HCT116 (cell line): ENCODE results near the gene SCGB3A1.

Experiments used
- POLR2A ChIP-seq: IDR thresholded peaks from 2 replicates; pipeline ENCODE4 v1.7.0; 2011; ENCODE audit warnings: borderline replicate concordance; ENCODE audit not compliant: insufficient read depth, insufficient read length; ENCODE audit errors: extremely low read depth
- POLR2AphosphoS5 ChIP-seq: IDR thresholded peaks from 2 replicates; pipeline ENCODE4 v1.6.1; 2011; ENCODE audit warnings: mild to moderate bottlenecking, low read depth, low read length, moderate library complexity
- RAD21 ChIP-seq: IDR thresholded peaks from 2 replicates; pipeline ENCODE4 v1.6.1; 2012; ENCODE audit warnings: low read depth, mild to moderate bottlenecking
- YY1 ChIP-seq: IDR thresholded peaks from 2 replicates; pipeline ENCODE4 v1.6.1; 2011; ENCODE audit warnings: low read length, low read depth, moderate library complexity, mild to moderate bottlenecking; ENCODE audit not compliant: insufficient replicate concordance; ENCODE audit errors: extremely low read depth
- ZFX ChIP-seq: fragments of 450-650 bp; IDR thresholded peaks from 2 replicates; pipeline ENCODE4 v1.6.1; 2017
- TF ChIP-seq, protein P1 (sequence below): IDR thresholded peaks from 2 replicates; pipeline ENCODE4 v1.6.1; 2012
- TF ChIP-seq, protein P2 (sequence below), 3 experiments: fragments of 200-600 bp in 1 of 3; sonication (generic) in 1 of 3; IDR thresholded peaks in 2 of 3; conservative IDR thresholded peaks in 1 of 3; 2 replicates each; pipeline ENCODE4 v1.5.1; 2012 to 2017; ENCODE audit warnings: low read depth in 2 of 3, low read length in 2 of 3, antibody characterized with exemption in 1 of 3, borderline replicate concordance in 1 of 3, control low read depth in 1 of 3, mild to moderate bottlenecking in 1 of 3, mixed read lengths in 1 of 3, mixed run types in 1 of 3, moderate library complexity in 1 of 3; ENCODE audit not compliant: insufficient read depth in 1 of 3
- TF ChIP-seq, protein P3 (sequence below): IDR thresholded peaks from 2 replicates; pipeline ENCODE4 v1.6.1; 2012; ENCODE audit warnings: low read depth
- TF ChIP-seq, protein P4 (sequence below): IDR thresholded peaks from 2 replicates; pipeline ENCODE4 v1.6.1; 2011; ENCODE audit warnings: mild to moderate bottlenecking, low read length, moderate library complexity; ENCODE audit not compliant: insufficient replicate concordance; ENCODE audit errors: extremely low read depth
- TF ChIP-seq, protein P5 (sequence below): IDR thresholded peaks from 2 replicates; pipeline ENCODE4 v1.6.1; 2012

DNA sequence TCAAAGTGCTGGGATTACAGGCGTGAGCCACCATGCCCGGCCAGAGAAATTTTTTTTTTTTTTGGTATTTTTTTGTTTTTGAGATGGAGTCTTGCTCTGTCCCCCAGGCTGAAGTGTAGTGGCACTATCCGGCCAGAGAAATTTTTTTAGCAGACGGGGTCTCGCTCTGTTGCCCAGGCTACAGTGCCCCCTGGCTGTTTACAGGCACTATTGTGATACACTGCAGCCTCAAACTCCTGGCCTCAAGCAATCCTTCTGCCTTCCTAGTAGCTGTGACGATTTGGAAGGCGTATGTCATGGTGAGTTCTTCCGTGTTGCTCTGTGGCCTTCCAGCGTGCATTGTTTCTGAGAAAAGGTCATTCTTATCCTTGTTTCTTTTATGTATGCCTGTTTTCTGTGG is 49.6 kb downstream of the SCGB3A1 start:
- TF ChIP-seq, protein P1, sequence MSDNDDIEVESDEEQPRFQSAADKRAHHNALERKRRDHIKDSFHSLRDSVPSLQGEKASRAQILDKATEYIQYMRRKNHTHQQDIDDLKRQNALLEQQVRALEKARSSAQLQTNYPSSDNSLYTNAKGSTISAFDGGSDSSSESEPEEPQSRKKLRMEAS: no peak
- TF ChIP-seq RAD21 (no peak), POLR2AphosphoS5 (no peak), YY1 (no peak), POLR2A (no peak), ZFX (no peak)
- TF ChIP-seq, protein P2, sequence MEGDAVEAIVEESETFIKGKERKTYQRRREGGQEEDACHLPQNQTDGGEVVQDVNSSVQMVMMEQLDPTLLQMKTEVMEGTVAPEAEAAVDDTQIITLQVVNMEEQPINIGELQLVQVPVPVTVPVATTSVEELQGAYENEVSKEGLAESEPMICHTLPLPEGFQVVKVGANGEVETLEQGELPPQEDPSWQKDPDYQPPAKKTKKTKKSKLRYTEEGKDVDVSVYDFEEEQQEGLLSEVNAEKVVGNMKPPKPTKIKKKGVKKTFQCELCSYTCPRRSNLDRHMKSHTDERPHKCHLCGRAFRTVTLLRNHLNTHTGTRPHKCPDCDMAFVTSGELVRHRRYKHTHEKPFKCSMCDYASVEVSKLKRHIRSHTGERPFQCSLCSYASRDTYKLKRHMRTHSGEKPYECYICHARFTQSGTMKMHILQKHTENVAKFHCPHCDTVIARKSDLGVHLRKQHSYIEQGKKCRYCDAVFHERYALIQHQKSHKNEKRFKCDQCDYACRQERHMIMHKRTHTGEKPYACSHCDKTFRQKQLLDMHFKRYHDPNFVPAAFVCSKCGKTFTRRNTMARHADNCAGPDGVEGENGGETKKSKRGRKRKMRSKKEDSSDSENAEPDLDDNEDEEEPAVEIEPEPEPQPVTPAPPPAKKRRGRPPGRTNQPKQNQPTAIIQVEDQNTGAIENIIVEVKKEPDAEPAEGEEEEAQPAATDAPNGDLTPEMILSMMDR (IDR thresholded peaks at IDR 0.05 in 2 of 3, conservative IDR thresholded peaks at IDR 0.05 in 1 of 3; ENCODE audit: borderline replicate concordance in 1 of 3, insufficient read depth in 1 of 3, low read depth in 2 of 3, low read length in 2 of 3): peak in 2 of 3 experiments; percentile 25 to 28; a peak in 3 of 6 replicates
- TF ChIP-seq, protein P3, sequence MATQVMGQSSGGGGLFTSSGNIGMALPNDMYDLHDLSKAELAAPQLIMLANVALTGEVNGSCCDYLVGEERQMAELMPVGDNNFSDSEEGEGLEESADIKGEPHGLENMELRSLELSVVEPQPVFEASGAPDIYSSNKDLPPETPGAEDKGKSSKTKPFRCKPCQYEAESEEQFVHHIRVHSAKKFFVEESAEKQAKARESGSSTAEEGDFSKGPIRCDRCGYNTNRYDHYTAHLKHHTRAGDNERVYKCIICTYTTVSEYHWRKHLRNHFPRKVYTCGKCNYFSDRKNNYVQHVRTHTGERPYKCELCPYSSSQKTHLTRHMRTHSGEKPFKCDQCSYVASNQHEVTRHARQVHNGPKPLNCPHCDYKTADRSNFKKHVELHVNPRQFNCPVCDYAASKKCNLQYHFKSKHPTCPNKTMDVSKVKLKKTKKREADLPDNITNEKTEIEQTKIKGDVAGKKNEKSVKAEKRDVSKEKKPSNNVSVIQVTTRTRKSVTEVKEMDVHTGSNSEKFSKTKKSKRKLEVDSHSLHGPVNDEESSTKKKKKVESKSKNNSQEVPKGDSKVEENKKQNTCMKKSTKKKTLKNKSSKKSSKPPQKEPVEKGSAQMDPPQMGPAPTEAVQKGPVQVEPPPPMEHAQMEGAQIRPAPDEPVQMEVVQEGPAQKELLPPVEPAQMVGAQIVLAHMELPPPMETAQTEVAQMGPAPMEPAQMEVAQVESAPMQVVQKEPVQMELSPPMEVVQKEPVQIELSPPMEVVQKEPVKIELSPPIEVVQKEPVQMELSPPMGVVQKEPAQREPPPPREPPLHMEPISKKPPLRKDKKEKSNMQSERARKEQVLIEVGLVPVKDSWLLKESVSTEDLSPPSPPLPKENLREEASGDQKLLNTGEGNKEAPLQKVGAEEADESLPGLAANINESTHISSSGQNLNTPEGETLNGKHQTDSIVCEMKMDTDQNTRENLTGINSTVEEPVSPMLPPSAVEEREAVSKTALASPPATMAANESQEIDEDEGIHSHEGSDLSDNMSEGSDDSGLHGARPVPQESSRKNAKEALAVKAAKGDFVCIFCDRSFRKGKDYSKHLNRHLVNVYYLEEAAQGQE: no peak
- TF ChIP-seq, protein P4, sequence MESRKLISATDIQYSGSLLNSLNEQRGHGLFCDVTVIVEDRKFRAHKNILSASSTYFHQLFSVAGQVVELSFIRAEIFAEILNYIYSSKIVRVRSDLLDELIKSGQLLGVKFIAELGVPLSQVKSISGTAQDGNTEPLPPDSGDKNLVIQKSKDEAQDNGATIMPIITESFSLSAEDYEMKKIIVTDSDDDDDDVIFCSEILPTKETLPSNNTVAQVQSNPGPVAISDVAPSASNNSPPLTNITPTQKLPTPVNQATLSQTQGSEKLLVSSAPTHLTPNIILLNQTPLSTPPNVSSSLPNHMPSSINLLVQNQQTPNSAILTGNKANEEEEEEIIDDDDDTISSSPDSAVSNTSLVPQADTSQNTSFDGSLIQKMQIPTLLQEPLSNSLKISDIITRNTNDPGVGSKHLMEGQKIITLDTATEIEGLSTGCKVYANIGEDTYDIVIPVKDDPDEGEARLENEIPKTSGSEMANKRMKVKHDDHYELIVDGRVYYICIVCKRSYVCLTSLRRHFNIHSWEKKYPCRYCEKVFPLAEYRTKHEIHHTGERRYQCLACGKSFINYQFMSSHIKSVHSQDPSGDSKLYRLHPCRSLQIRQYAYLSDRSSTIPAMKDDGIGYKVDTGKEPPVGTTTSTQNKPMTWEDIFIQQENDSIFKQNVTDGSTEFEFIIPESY: no peak
- TF ChIP-seq, protein P5, sequence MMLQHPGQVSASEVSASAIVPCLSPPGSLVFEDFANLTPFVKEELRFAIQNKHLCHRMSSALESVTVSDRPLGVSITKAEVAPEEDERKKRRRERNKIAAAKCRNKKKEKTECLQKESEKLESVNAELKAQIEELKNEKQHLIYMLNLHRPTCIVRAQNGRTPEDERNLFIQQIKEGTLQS: no peak
